Stimulated activated CD8-positive, alpha-beta memory T cell treated with anti-CD3 and anti-CD28 coated beads, Interleukin-15, amount 100 ng/mL, for 4 hours (primary cell): Measurements from ENCODE around the gene OR7A5.
"Not testable (repeated sequence)": the region's sequence is repeated elsewhere in the genome, so short reads cannot be mapped to it uniquely, and the experiment has no call there.

Experiments
- DNase-seq, 2 donors: peaks; one replicate each; pipeline ENCODE4 v3.0.0-alpha.2; 2020; ENCODE audit warnings: low read depth in 2 of 2

Gene OR7A5

DNA sequence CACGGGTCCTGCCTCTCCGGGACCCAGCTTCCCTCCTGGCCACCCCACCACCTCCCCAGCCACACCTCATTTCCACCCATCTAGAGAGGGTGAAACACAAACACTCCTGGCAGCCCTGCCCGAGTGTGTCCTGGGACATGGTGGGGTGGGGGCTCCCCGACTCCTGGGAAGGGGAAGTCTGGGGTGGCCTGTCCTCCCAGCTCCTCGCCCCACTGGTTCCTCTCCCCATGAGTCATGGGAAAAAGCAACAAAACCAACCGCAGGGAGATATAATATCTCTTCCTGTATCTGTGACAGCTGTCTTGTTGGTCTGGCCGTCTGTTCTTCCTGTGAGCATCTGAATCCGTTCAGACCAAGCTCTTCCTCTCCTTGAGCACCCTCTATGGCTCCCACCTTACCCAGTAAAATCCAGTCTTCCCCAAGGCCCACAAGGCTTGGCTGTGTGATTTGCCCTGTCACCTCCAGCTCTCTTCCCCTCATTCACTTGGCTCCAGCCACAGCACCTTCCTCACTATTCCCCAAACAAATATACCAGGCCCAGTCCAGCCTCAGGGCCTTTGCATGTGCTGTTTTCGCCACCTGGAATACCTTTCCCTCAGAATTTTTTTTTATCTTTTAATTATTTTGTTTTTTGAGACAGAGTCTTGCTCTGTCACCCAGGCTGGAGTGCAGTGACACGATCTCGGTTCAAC, 49.7 kb downstream of the OR7A5 start:
- DNase-seq = not testable (repeated sequence)

DNA sequence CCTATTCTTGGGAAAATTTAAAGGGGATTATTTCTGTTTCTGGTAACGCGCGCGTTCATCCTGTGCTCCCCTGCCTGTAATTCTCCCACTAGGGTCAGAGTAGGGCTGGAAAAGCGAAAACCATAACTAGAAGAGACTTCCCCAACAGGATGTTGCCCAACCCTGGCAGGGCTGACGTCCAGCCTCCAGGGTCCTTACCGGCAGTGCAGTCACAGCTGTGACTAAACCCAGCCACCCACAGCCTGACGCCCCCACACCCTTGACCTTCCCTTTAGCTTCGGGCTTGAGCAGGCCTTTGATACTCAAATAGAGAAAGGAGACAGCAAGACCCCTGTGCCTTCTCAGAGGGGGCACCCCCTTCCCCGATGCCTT, 50.3 kb downstream of the OR7A5 start:
- not testable (repeated sequence) for DNase-seq

DNA sequence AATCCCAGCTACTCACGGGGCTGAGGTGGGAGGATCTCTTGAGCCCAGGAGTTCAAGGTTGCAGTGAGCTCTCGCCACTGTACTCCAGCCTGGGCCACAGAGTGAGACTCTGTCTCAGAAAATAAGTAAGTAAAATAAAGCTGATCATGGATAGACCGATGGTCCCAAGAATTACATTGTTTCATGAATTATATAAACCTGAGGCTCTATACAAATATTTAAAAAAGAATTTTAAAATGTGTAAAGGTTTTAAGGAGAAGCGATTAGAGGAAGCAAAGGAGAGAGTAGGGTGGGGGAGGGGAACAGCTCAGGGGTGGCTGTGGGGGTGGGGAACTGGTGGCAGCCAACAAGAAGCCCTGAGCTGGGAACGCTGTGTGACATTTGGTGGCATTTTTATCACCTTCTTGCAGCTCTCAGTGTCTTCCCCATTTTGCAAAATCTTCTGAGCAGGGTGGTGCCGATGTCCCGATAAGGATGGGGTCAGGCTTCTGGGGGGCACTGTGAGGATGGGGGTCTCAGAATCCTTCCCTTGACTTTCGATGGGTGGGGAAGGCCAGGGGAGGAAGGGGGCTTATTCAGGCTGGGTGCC, 51.5 kb downstream of the OR7A5 start:
- not testable (repeated sequence) for DNase-seq

DNA sequence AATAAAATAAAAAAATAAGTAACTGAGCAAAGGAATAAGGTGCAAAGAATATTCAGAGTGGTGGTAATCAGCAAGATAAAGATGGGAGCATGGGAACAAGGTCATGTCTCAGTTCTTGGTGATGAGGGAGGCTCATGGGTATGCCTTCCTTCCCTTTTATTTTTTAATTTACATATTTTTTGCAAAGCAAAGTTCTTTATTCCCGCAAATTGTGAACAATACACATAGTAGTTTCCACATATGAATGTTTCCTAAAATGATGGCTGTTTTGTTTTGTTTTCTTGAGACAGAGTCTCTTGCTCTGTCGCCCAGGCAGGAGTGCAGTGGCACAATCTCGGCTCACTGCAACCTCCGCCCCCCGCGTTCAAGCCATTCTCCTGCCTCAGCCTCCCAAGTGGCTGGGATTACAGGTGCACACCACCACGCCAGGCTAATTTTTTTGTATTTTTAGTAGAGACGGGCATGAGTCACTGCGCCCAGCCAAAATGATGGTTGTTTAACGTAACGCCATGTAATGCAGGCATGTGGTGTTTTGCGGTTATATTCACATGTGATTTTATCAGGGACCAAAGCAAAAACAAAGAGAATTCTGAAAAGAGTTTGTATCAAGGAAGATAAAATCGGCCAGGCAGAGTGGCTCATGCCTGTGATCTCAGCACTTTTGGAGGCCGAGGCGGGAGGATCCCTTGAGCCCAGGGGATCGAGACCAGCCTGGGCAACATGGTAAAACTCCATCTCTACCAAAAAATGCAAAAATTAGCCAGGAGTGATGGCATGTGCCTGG, 52.2 kb downstream of the OR7A5 start:
- DNase-seq = no peak

DNA sequence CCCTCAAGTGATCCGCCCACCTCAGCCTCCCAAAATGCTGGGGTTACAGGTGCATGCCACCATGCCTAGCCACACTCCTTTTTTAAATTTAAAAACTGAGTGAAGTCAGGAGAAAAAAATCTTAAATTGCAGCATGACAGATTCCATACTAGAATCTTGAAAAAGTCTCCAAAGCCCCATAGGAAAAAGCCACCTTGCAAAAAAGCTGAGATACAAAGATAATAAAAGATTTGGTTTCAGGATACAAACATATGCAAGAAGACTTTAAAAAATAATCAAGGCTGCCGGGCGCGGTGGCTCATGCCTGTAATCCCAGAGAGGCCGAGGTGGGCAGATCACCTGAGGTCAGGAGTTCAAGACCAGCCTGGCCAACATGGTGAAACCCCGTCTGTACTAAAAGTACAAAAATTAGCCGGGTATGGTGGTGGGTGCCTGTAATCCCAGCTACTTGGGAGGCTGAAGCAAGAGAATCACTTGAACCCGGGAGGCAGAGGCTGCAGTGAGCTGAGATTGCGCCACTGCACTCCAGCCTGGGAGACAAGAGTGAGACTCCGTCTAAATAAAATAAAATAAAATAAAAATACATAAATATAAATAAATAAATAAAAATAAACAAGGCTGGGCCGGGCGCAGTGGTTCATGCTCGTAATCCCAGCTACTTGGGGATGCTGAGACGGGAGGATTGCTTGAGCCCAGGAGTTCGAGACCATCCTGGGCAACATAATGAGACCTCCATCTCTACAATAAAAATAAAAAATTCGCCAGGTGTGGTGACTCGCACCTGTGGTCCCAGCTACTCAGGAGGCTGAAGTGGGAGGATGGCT, 53.1 kb downstream of the OR7A5 start:
- not testable (repeated sequence) for DNase-seq

DNA sequence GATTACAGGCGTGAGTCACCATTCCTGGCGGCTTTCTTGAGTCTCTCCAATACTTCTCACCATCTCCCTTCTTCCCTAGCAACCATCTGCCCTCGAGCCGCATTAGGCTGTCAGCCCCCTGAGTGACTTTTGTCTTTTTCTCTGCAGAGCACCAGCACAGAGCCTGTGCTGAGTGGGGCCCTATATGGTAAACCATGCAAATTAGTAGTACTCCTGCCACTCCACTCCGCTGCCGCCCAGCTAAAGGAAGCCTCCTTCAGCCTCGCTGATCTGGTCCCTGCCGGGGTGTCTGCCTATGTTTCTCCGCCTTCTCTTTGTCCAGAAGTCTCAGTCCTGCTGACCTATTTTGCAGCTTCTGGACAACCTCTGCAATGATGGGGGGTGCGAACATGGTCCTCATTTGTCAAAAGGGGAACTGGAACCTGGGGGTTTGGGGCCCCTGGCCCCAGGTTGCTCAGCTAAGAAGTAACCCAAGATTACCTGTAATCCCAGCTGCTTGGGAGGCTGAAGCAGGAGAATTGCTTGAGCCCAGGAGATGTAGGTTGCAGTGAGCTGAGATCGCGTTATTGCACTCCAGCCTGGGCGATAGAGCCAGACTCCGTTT, 54.3 kb downstream of the OR7A5 start:
- DNase-seq = not testable (repeated sequence)

DNA sequence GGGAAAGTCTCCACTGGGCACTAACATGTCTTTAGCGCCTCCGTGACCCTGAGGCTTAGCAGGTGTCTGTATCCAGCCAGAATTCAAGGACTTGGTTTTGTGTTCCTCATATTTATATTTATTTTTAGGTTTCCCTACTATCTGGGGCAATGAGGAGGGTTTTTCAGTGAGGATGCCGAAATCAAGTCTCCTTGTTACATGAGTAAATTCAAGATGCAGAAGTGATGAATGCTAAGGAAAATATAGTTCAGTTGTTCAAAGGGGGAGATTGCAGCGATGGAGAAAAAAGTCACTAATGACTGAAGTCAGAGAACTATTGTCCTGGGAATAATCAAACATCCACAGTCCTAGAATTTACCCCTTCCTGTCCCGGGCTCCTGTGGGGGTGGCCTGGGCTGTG, 55.8 kb downstream of the OR7A5 start:
- no peak for DNase-seq

DNA sequence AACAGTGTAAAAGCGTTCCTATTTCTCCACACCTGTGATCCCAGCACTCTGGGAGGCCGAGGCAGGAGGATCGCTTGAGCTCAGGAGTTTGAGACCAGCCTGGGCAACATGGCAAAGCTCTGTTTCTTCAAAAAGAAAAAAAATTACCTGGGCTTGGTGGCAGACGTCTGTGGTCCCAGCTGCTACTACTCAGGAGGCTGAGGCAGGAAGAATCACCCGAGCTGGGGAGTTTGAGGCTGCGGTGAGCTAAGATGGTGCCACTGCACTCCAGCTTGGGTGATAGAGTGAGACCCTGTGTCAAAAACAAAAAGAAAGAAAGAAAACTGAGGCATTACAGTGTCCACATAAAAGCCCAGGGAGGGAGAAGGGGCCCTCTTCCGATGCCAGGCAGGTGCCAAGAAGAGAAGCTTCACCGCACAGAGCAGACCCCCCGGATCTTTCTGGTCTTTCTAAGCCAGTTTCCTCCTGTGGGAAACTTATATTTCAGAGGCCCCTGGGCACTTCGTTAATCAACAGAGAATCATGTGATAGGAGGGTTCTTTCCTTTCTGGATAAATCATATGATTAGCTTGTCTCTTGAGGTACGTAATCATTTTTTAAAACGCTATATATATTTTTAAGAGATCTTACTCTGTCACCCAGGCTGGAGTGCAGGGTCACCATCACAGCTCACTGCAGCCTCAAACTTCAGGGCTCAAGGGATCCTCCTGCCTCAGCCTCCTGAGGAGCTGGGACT, 56.7 kb downstream of the OR7A5 start, which contains the start of gene ADGRE2:
Gene ADGRE2, minus strand, starts transcription at position 451 of the 736 bp plus-strand sequence. CDS start 1,804 bp downstream, outside the sequence.
- DNase-seq = not testable (repeated sequence)

DNA sequence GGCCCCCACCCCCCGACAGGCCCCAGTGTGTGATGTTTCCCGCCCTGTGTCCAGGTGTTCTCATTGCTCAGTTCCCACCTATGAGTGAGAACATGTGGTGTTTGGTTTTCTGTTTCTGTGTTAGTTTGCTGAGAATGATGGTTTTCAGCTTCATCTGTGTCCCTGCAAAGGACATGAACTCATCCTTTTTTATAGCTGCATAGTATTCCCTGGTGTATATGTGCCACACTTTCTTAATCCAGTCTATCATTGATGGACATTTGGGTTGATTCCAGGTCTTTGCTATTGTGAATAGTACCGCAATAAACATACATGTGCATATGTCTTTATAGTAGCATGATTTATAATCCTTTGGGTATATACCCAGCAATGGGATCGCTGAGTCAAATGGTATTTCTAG, 57.3 kb downstream of the OR7A5 start:
- not testable (repeated sequence) for DNase-seq
